Measurements from ENCODE around the gene CFAP221.

DNA sequence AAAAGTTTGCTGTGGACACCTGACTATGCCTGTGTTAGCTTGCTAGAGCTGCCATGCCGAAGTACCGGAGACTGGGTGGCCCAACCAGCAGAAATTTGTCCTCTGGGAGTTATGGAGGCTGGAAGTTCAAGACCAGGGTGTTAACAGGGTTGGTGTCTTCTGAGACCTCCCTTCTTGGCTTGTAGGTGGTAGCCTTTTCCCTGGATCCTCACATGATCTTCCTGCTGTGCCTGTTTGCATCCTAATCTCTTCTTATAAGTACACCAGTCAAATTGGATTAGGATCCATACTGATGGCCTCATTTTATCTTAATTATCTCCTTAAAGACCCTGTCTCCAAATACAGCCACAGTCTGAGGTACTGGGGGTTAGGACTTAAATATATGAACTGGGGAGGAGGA is 135.6 kb downstream of the CFAP221 start:
- TF ChIP-seq, protein P1, sequence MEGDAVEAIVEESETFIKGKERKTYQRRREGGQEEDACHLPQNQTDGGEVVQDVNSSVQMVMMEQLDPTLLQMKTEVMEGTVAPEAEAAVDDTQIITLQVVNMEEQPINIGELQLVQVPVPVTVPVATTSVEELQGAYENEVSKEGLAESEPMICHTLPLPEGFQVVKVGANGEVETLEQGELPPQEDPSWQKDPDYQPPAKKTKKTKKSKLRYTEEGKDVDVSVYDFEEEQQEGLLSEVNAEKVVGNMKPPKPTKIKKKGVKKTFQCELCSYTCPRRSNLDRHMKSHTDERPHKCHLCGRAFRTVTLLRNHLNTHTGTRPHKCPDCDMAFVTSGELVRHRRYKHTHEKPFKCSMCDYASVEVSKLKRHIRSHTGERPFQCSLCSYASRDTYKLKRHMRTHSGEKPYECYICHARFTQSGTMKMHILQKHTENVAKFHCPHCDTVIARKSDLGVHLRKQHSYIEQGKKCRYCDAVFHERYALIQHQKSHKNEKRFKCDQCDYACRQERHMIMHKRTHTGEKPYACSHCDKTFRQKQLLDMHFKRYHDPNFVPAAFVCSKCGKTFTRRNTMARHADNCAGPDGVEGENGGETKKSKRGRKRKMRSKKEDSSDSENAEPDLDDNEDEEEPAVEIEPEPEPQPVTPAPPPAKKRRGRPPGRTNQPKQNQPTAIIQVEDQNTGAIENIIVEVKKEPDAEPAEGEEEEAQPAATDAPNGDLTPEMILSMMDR (conservative IDR thresholded peaks at IDR 0.05): no peak
- no peak for TF ChIP-seq ZFX (IDR thresholded peaks at IDR 0.05)

All from C4-2B (cell line).